Neural cell (in vitro differentiated cells): ENCODE measurements around the gene LY6G5B. TPM values are rescaled to one million over a fixed set of nuclear protein-coding genes. Genes with fewer than 3 reads are reported as not detected.
A peak's percentile ranks its signal among the peaks of the same experiment; 100 is the strongest.

Experiments
- H2AFZ ChIP-seq: fragments of 200-600, 300-800 bp; sonication (generic), shearing (Covaris generic); 2 replicates; pipeline ENCODE4 v1.6.0; 2014; ENCODE audit warnings: low read depth, mild to moderate bottlenecking, antibody characterized with exemption, low read length, moderate library complexity
- H3F3A ChIP-seq: fragments of 200-600 bp; shearing (Covaris generic); 2 replicates; pipeline ENCODE4 v1.6.1; 2016; ENCODE audit warnings: mild to moderate bottlenecking, moderate library complexity, mixed read lengths, antibody characterized with exemption, low read length; ENCODE audit not compliant: insufficient read depth, poor library complexity, severe bottlenecking
- H3K27ac ChIP-seq: fragments of 200-600, 300-800 bp; sonication (generic), shearing (Covaris generic); 2 replicates; pipeline ENCODE4 v1.5.1; 2014; ENCODE audit warnings: mild to moderate bottlenecking, low read length, moderate library complexity
- H3K27me3 ChIP-seq: fragments of 300-800, 200-600 bp; sonication (generic), shearing (Covaris generic); 2 replicates; pipeline ENCODE4 v1.6.0; 2014; ENCODE audit warnings: mild to moderate bottlenecking, low read depth, low read length, moderate library complexity; ENCODE audit not compliant: insufficient read depth
- H3K36me3 ChIP-seq: fragments of 300-800, 200-600 bp; sonication (generic), shearing (Covaris generic); 2 replicates; pipeline ENCODE4 v1.5.1; 2014; ENCODE audit warnings: mild to moderate bottlenecking, antibody characterized with exemption, low read length, moderate library complexity; ENCODE audit not compliant: insufficient read depth
- H3K4me2 ChIP-seq: fragments of 300-800, 200-600 bp; sonication (generic), shearing (Covaris generic); 2 replicates; pipeline ENCODE4 v1.6.0; 2014; ENCODE audit warnings: mild to moderate bottlenecking, low read length
- H3K4me3 ChIP-seq: fragments of 300-800, 200-600 bp; sonication (generic), shearing (Covaris generic); 2 replicates; pipeline ENCODE4 v1.5.1; 2014; ENCODE audit warnings: mild to moderate bottlenecking, low read length, moderate library complexity
- H3K79me2 ChIP-seq: fragments of 200-600 bp; shearing (Covaris generic); replicated peaks from 2 replicates; pipeline ENCODE4 v1.6.0; 2014; ENCODE audit warnings: mild to moderate bottlenecking, low read length, moderate library complexity; ENCODE audit not compliant: insufficient read depth
- H3K9ac ChIP-seq: fragments of 300-800, 200-600 bp; sonication (generic), shearing (Covaris generic); 2 replicates; pipeline ENCODE4 v1.6.1; 2016; ENCODE audit warnings: mild to moderate bottlenecking, low read length, mixed read lengths
- H3K9me2 ChIP-seq: fragments of 200-600 bp; shearing (Covaris generic); 2 replicates; pipeline ENCODE4 v1.6.1; 2016; ENCODE audit warnings: mild to moderate bottlenecking, low read length, mixed read lengths; ENCODE audit not compliant: insufficient read depth
- H3K9me3 ChIP-seq: fragments of 200-600, 300-800 bp; sonication (generic), shearing (Covaris generic); 2 replicates; pipeline ENCODE4 v1.6.1; 2016; ENCODE audit warnings: mild to moderate bottlenecking, mixed run types, low read length, moderate library complexity, mixed read lengths
- H4K20me1 ChIP-seq: fragments of 200-600 bp; shearing (Covaris generic); 2 replicates; pipeline ENCODE4 v1.6.1; 2016; ENCODE audit warnings: mild to moderate bottlenecking, mixed run types; ENCODE audit not compliant: insufficient read depth
- CTCF ChIP-seq: fragments of 450-650 bp; IDR thresholded peaks from 2 replicates; pipeline ENCODE4 v1.5.1; 2014; ENCODE audit warnings: antibody characterized with exemption, mild to moderate bottlenecking, moderate library complexity; ENCODE audit not compliant: poor library complexity, severe bottlenecking
- EP300 ChIP-seq: fragments of 450-650 bp; conservative IDR thresholded peaks from 2 replicates; pipeline ENCODE4 v1.6.1; 2014; ENCODE audit warnings: antibody characterized with exemption, mild to moderate bottlenecking, moderate library complexity; ENCODE audit not compliant: poor library complexity, severe bottlenecking
- EZH2 ChIP-seq: fragments of 200-600, 300-800 bp; shearing (Covaris generic), sonication (generic); IDR thresholded peaks from 2 replicates; pipeline ENCODE4 v1.6.1; 2014; ENCODE audit warnings: antibody characterized with exemption, low read length, borderline replicate concordance, mild to moderate bottlenecking; ENCODE audit not compliant: insufficient read depth, poor library complexity, severe bottlenecking
- MXI1 ChIP-seq: fragments of 450-650 bp; conservative IDR thresholded peaks from 2 replicates; pipeline ENCODE4 v1.6.1; 2014; ENCODE audit warnings: antibody characterized with exemption, mild to moderate bottlenecking; ENCODE audit not compliant: poor library complexity, severe bottlenecking
- POLR2AphosphoS5 ChIP-seq: IDR thresholded peaks from 2 replicates; pipeline ENCODE4 v1.6.1; 2012
- RAD21 ChIP-seq: fragments of 450-650 bp; conservative IDR thresholded peaks from 2 replicates; pipeline ENCODE4 v1.6.1; 2014; ENCODE audit warnings: antibody characterized with exemption, mild to moderate bottlenecking, moderate library complexity
- SMC3 ChIP-seq: fragments of 450-650 bp; conservative IDR thresholded peaks from 2 replicates; pipeline ENCODE4 v1.6.1; 2014; ENCODE audit warnings: antibody characterized with exemption, mild to moderate bottlenecking, moderate library complexity; ENCODE audit not compliant: poor library complexity
- TAF1 ChIP-seq: IDR thresholded peaks from 2 replicates; pipeline ENCODE4 v1.6.1; 2012; ENCODE audit warnings: low read depth
- polyA plus RNA-seq: library from polyadenylated mRNA; depleted of rRNA; stranded (reverse); fragments of >200 nt; gene quantifications from 2 replicates; pipeline ENCODE4 v1.2.3, GENCODE V29; 2014
- TF ChIP-seq, protein P1 (sequence below): IDR thresholded peaks from 2 replicates; pipeline ENCODE4 v1.6.1; 2012; ENCODE audit warnings: borderline replicate concordance

The LY6G5B gene
- polyA plus RNA-seq, 1 donor from 2014 or later: 4.0 TPM

DNA sequence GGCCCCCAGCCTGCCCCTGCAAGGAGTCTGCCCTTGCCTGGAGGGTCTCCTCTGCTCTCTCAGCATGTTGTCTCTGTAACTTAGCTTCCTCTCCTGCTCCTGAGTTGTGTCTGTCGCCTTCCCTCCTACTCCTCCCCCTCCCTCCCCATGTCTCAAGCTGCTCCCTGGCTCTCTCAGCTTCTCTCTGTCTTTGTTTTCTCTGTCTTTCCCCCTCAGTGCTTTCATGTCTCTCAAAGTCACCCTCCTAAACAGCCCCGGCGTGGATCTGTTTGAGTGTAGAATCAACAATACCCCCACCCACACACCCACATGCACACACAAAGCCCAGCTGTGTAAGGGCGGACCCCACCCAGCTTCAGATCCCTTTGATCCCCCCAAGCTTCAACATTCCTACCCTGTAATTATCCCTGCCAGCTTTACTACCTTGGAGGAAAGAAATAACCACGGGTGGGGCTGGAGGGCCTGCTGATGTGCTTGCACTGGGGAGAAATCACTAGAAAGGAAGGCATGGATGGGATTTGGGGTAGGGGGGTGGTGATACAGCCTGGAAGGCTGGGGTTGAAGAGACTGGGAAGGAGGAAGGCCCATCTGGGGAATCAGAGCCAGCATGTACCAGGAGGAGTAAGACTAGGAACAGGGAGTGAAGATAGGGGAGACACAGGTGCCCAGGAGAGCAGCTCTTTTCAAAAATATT is 44.4 kb downstream of the LY6G5B start:
- TF ChIP-seq TAF1 (peak; percentile 33), EZH2 (no peak)
- Histone ChIP-seq H3K4me3 (peak overlapping the region; percentile 23), H3K9ac (peak overlapping the region; percentile 48), H4K20me1 (no peaks in the 10 kb centered on the region), H2AFZ (peak overlapping the region; percentile 84), H3K36me3 (no peaks in the 10 kb centered on the region), H3K27me3 (no peaks in the 10 kb centered on the region), H3K27ac (peak overlapping the region; percentile 56), H3K4me2 (peak overlapping the region; percentile 30), H3F3A (no peaks in the 10 kb centered on the region), H3K79me2 (no peaks in the 10 kb centered on the region), H3K9me2 (no peaks in the 10 kb centered on the region), H3K9me3 (no peaks in the 10 kb centered on the region)

- H2AFZ ChIP-seq: peak within 1 kb of the TSS; percentile 84
- H3K4me3 ChIP-seq: peak within 1 kb of the TSS; percentile 23
- peak within 1 kb of the TSS; percentile 56 for H3K27ac ChIP-seq
Observed at GRCh38 chr6:31715022-31715958, 45.5 kb downstream of the LY6G5B start, which contains the start of gene LY6G6D. Gene LY6G6D (plus strand): TSS chr6:31715348. CDS start chr6:31715356, 8 bp downstream.

DNA sequence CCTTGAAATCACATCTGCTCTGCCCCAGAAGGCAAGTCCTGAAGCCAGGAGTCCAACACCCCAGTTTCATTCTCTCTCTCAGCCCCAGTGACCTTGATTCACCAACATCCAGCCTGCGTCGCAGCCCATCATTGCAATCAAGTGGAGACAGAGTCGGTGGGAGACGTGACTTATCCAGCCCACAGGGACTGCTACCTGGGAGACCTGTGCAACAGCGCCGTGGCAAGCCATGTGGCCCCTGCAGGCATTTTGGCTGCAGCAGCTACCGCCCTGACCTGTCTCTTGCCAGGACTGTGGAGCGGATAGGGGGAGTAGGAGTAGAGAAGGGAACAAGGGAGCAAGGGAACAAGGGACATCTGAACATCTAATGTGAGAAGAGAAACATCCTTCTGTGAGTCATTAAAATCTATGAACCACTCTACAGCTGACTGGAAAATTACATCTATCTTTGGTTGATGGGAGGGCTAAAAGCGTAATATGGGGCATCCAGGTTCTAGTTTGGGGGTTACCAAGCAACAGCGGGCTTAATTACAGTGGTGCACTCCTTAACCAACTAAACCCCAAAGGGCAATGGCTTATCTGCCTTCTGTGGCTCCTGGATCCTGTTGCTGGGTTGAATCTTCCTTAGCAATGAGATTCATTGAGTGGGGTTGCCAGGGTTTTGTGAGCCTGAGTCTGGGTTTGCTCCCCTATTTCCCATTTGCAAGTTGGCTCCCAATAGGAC is 47.9 kb downstream of the LY6G5B start:
- H3K4me2 ChIP-seq: no peak overlapping the region
- H4K20me1 ChIP-seq: no peaks in the 10 kb centered on the region
- no peaks in the 10 kb centered on the region for H3K27me3 ChIP-seq
- no peaks in the 10 kb centered on the region for H3K36me3 ChIP-seq
- no peak overlapping the region for H3K4me3 ChIP-seq
- no peaks in the 10 kb centered on the region for H3K9me2 ChIP-seq
- H3F3A ChIP-seq: no peaks in the 10 kb centered on the region
- no peak overlapping the region for H3K27ac ChIP-seq
- no peak overlapping the region for H2AFZ ChIP-seq
- H3K79me2 ChIP-seq: no peaks in the 10 kb centered on the region
- H3K9ac ChIP-seq: no peak overlapping the region
- H3K9me3 ChIP-seq: no peaks in the 10 kb centered on the region
- TF ChIP-seq EP300 (no peak), SMC3 (no peak), CTCF (no peak), RAD21 (no peak), EZH2 (no peak), TAF1 (no peak), MXI1 (no peak), POLR2AphosphoS5 (no peak)

More at GRCh38 chr6:31715022-31715958, 45.5 kb downstream of the LY6G5B start, which contains the start of gene LY6G6D:
- Histone ChIP-seq H3K4me2 (peak within 1 kb of the TSS; percentile 30), H3K9ac (peak within 1 kb of the TSS; percentile 48), H3K9me2 (no peaks in the 10 kb centered on the region), H3F3A (no peaks in the 10 kb centered on the region), H3K9me3 (no peaks in the 10 kb centered on the region), H4K20me1 (no peaks in the 10 kb centered on the region), H3K36me3 (no peaks in the 10 kb centered on the region), H3K79me2 (no peaks in the 10 kb centered on the region), H3K27me3 (no peaks in the 10 kb centered on the region)
- TF ChIP-seq, protein P1, sequence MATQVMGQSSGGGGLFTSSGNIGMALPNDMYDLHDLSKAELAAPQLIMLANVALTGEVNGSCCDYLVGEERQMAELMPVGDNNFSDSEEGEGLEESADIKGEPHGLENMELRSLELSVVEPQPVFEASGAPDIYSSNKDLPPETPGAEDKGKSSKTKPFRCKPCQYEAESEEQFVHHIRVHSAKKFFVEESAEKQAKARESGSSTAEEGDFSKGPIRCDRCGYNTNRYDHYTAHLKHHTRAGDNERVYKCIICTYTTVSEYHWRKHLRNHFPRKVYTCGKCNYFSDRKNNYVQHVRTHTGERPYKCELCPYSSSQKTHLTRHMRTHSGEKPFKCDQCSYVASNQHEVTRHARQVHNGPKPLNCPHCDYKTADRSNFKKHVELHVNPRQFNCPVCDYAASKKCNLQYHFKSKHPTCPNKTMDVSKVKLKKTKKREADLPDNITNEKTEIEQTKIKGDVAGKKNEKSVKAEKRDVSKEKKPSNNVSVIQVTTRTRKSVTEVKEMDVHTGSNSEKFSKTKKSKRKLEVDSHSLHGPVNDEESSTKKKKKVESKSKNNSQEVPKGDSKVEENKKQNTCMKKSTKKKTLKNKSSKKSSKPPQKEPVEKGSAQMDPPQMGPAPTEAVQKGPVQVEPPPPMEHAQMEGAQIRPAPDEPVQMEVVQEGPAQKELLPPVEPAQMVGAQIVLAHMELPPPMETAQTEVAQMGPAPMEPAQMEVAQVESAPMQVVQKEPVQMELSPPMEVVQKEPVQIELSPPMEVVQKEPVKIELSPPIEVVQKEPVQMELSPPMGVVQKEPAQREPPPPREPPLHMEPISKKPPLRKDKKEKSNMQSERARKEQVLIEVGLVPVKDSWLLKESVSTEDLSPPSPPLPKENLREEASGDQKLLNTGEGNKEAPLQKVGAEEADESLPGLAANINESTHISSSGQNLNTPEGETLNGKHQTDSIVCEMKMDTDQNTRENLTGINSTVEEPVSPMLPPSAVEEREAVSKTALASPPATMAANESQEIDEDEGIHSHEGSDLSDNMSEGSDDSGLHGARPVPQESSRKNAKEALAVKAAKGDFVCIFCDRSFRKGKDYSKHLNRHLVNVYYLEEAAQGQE: no peak
- TF ChIP-seq TAF1: no peak
